GM20000 (cell line): ENCODE measurements around the gene RYR1.

ENCODE experiments used
- DNase-seq: peaks from one replicate; pipeline ENCODE4 v3.0.0; 2012; ENCODE audit warnings: low spot score
- TF ChIP-seq, protein P1 (sequence below): IDR thresholded peaks from 2 replicates; pipeline ENCODE4 v1.5.1; 2012; ENCODE audit warnings: mild to moderate bottlenecking, control low read depth; ENCODE audit errors: extremely low read depth, missing control alignments

The RYR1 gene

DNA sequence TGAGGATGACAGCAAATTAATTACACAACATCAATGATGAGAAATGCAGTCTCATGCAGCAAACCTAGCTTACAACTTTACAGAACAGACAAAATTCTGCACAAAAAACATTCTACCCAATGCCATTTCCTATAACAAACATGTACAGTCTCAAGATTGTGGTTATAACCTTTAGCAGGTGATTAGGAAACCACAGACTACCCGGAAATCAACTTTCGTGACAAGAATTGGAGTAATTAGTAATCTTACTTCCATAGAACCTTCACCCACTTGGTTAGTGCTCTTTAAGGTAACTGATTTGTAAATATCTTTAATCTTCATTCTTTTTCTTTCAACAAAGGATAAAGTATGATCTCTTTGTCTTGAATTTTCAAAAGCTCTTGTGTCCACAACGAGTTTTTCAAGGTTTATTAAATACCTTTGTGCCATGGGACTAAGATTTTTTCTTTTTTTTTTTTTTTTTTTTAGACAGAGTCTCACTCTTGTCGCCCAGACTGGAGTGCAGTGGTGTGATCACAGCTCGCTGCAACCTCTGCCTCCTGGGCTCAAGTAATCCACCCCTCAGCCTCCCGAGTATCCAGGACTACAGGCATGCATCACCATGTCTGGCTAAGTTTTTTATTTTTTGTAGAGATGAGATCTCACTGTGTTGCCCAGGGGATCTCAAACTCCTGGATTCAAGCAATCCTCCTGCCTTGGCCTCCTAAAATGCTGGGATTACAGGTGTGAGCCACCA is 105.5 kb downstream of the RYR1 start:
- TF ChIP-seq, protein P1, sequence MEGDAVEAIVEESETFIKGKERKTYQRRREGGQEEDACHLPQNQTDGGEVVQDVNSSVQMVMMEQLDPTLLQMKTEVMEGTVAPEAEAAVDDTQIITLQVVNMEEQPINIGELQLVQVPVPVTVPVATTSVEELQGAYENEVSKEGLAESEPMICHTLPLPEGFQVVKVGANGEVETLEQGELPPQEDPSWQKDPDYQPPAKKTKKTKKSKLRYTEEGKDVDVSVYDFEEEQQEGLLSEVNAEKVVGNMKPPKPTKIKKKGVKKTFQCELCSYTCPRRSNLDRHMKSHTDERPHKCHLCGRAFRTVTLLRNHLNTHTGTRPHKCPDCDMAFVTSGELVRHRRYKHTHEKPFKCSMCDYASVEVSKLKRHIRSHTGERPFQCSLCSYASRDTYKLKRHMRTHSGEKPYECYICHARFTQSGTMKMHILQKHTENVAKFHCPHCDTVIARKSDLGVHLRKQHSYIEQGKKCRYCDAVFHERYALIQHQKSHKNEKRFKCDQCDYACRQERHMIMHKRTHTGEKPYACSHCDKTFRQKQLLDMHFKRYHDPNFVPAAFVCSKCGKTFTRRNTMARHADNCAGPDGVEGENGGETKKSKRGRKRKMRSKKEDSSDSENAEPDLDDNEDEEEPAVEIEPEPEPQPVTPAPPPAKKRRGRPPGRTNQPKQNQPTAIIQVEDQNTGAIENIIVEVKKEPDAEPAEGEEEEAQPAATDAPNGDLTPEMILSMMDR, result no peak
- DNase-seq, result no peak

DNA sequence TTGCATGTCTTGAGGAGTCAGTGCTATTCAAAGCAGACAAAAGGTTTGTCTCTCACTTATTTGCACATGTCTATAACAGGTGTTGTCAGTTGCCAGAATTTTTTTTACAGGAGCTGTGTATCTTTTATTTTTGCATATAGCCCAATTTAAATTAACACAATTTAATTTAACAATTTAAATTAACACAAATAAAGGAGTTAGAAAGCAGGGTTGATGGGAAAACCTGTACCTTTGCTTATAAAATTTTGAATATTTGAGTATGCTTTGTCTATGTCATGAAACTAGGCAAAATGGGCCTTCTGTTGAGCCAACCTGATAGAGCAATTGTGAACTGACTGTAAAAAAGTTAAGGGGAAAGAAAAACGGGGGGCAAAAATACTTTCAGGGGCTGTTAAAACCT is 106.3 kb downstream of the RYR1 start:
- DNase-seq, result no peak
- TF ChIP-seq, protein P1, result no peak

DNA sequence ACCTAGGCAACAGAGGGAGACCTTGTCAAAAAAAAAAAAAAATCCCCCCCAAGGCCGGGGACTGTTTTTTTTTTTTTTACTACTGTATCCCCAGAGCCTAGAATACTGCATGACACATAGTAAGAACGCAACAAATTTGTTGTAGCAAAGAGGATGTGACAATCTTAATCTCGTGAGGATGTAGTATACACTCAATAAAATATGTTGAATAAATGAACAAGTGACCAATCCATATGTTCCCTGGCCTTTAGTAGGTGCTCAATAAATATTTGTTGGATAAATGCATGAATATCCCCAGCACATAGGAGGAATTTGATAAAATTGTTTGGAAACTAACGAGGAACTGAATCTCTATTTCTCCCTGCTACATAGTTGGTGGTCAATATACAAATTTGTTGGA is 108.5 kb downstream of the RYR1 start:
- no peak for DNase-seq
- TF ChIP-seq, protein P1, result no peak

DNA sequence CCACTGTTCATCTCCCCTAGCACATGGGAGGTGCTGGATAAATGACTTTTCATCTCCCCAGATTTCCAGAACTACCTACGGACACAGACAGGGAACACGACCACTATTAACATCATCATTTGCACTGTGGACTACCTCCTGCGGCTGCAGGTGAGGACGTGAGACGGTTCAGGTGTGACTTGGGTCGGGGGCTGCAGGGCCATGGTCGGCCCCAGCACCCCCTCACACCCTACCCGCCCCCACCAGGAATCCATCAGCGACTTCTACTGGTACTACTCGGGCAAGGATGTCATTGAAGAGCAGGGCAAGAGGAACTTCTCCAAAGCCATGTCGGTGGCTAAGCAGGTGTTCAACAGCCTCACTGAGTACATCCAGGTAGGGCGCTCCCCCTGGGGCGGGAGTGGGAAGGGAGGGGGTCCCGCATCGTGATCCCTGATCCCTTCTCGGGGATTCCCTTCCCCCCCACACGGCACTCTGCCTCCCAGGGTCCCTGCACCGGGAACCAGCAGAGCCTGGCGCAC is 109.9 kb downstream of the RYR1 start:
- TF ChIP-seq, protein P1, result no peak

GRCh38 chr19:38543807-38544568 is 110.5 kb downstream of the RYR1 start:
- peak; percentile 76 for DNase-seq
- TF ChIP-seq, protein P1, result peak; percentile 28

More for the DNA sequence above, 109.9 kb downstream of the RYR1 start:
- DNase-seq, result no peak

GRCh38 chr19:38544569-38545315 is 111.3 kb downstream of the RYR1 start:
- TF ChIP-seq, protein P1, result no peak
- no peak for DNase-seq
